ENCODE measurements around the gene MPST.

DNA sequence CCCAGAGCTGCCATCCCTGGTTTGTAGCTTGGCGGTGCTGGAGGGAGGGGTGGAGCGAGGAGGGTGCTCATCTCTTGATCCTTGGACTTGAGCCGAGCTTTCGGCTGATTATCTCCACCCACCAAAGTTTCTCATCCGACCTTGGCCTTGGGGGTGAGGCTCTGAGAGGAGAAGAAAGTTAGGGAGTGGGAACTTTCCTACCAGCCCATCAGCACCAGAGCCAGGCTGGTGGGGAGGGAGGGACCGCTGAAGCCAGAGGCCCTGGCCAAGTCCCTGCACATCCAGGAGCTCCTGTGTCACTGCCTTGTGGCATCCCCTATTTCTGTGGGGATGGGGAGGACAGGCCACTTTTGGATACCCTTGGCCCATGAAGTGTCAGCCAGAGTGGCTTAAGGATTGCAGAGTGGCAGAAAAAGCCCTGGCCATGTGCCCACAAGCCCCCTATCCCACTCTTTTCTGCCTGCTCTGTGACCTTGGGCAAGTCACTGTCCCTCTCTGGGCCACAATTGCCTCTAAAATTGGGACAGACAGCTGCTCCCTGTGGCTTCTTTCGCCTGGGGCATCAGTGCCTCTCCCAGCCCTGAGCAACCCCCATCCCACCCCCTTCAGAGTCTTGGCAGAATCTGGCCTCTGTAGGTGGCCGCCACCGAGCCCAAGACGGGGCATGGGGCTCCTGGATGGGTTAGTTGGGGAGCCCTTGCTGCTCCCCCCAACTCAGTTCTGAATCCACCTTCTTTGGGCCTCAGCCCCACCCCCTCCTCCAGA is 42.3 kb downstream of the MPST start:
- TF ChIP-seq CTCF (IDR thresholded peaks at IDR 0.05) (no peak), REST (IDR thresholded peaks at IDR 0.05; ENCODE audit: insufficient read depth in 1 of 2, low read depth in 2 of 2, low read length in 1 of 2) (no peak), POLR2AphosphoS5 (IDR thresholded peaks at IDR 0.05; ENCODE audit: low read depth, low read length) (no peak), SIN3A (IDR thresholded peaks at IDR 0.05; ENCODE audit: borderline replicate concordance, insufficient read depth, low read depth, low read length) (no peak)

All from Panc1 (cell line).